RPMI7951 (cell line): Measurements from ENCODE around the gene BMP2K. TPM values are rescaled to one million over a fixed set of nuclear protein-coding genes. Genes with fewer than 3 reads are reported as not detected.
A peak's percentile ranks its signal among the peaks of the same experiment; 100 is the strongest.

Source experiments
- DNase-seq: peaks from one replicate; pipeline ENCODE4 v3.0.0-alpha.2; 2012; ENCODE audit warnings: low read depth
- total RNA-seq: library from RNA; depleted of rRNA; stranded (reverse); fragments of >200 nt; shearing (Covaris generic); gene quantifications from 2 replicates; pipeline ENCODE4 v1.2.3, GENCODE V29; 2014

The BMP2K gene
- total RNA-seq, 1 experiment from 2014 or later, result 45.3 TPM

- DNase-seq, result no peak
These were observed 11.6 kb upstream of the BMP2K start for GRCh38 chr4:78764498-78764961.

GRCh38 chr4:78765432-78766006 lies 10.6 kb upstream of the BMP2K start:
- no peak for DNase-seq

- DNase-seq, result no peak
These were observed 10.1 kb upstream of the BMP2K start for GRCh38 chr4:78766026-78766425.

GRCh38 chr4:78766650-78767049 lies 9.5 kb upstream of the BMP2K start:
- DNase-seq, result no peak

- DNase-seq, result no peak
These were observed 8.8 kb upstream of the BMP2K start for GRCh38 chr4:78767350-78767749.

GRCh38 chr4:78768452-78769180 lies 7.5 kb upstream of the BMP2K start:
- DNase-seq, result no peak

GRCh38 chr4:78770091-78770642 lies 6.0 kb upstream of the BMP2K start:
- no peak for DNase-seq

GRCh38 chr4:78772526-78773091 lies 3.5 kb upstream of the BMP2K start:
- DNase-seq, result no peak

- peak; percentile 9 for DNase-seq
These were observed 1.7 kb upstream of the BMP2K start for GRCh38 chr4:78774417-78774816.

- DNase-seq, result peak; percentile 73
These were observed 659 bp upstream of the BMP2K start for GRCh38 chr4:78775303-78776078.

- DNase-seq, result peak; percentile 81
These were observed 802 bp downstream of the BMP2K start for GRCh38 chr4:78776729-78777575.

GRCh38 chr4:78777576-78777940 lies 1.4 kb downstream of the BMP2K start:
- DNase-seq, result no peak

- no peak for DNase-seq
These were observed 2.4 kb downstream of the BMP2K start for GRCh38 chr4:78778530-78778929.

- DNase-seq, result no peak
These were observed 3.1 kb downstream of the BMP2K start for GRCh38 chr4:78779280-78779679.

GRCh38 chr4:78780093-78780492 lies 3.9 kb downstream of the BMP2K start:
- DNase-seq, result no peak

- no peak for DNase-seq
These were observed 5.0 kb downstream of the BMP2K start for GRCh38 chr4:78781139-78781538.

- DNase-seq, result no peak
These were observed 5.8 kb downstream of the BMP2K start for GRCh38 chr4:78781924-78782323.

- peak; percentile 79 for DNase-seq
These were observed 8.2 kb downstream of the BMP2K start for GRCh38 chr4:78784236-78784865.

- no peak for DNase-seq
These were observed 11.3 kb downstream of the BMP2K start for GRCh38 chr4:78787392-78788006.
